ENCODE measurements around the gene GRN. TPM values are rescaled to one million over a fixed set of nuclear protein-coding genes. Genes with fewer than 3 reads are reported as not detected.

The GRN gene
- total and polyA plus RNA-seq, 8 donors: 31.8 to 644 (median 196) TPM

- Histone ChIP-seq H3K4me1 (peaks cover 18 to 41% (median 31%) of the 10 kb centered on the region in 4 donors), H3K27me3 (peaks cover 0 to 57% (median 15%) of the 10 kb centered on the region in 3 donors), H3K9me3 (no peaks in the 10 kb centered on the region), H3K27ac (no peak overlapping the region), H3K4me3 (no peak overlapping the region), H3K36me3 (no peaks in the 10 kb centered on the region)
- WGBS, 5 donors: 47 to 53% (median 49%) methylated on average over 10 to 11 of the region's 11 CpGs
- peak in 1 of 2 donors; percentile 56 for DNase-seq
- intact Hi-C loops (cut with DNase I; ENCODE audit: low total_unique reads): no loop called here
- no peak for TF ChIP-seq POLR2AphosphoS5 (IDR thresholded peaks at IDR 0.05)
- TF ChIP-seq POLR2A (IDR thresholded peaks at IDR 0.05): no peak
- no peak for TF ChIP-seq EP300 (IDR thresholded peaks at IDR 0.05)
- TF ChIP-seq, protein P1, sequence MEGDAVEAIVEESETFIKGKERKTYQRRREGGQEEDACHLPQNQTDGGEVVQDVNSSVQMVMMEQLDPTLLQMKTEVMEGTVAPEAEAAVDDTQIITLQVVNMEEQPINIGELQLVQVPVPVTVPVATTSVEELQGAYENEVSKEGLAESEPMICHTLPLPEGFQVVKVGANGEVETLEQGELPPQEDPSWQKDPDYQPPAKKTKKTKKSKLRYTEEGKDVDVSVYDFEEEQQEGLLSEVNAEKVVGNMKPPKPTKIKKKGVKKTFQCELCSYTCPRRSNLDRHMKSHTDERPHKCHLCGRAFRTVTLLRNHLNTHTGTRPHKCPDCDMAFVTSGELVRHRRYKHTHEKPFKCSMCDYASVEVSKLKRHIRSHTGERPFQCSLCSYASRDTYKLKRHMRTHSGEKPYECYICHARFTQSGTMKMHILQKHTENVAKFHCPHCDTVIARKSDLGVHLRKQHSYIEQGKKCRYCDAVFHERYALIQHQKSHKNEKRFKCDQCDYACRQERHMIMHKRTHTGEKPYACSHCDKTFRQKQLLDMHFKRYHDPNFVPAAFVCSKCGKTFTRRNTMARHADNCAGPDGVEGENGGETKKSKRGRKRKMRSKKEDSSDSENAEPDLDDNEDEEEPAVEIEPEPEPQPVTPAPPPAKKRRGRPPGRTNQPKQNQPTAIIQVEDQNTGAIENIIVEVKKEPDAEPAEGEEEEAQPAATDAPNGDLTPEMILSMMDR (IDR thresholded peaks at IDR 0.05): no peak
Observed at GRCh38 chr17:44361292-44362260, 16.5 kb downstream of the GRN start.

DNA sequence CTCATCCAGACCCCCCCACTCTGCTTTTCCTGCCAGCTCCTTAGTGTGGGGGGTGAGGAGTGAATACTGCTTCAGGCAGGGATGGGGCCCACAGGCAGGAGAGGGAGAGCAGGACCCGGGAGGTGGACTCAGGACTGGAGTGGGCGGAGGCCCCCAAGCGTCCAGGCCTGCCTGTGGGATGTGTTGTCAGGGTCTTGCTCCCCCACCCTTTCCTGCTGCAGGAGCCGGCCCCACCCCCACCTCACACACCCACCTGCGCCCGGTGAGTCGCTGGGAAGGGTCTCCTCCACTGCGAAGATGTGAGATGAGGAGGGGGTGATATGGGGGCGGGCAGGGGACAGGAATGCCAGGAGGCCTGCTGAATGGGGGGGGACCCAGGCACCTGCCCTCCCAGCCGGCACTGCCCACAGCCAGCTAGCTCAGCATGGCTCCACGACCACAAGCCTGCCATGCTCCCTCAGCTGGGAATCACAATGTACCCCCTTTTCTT lies 17.4 kb downstream of the GRN start:
- H3K4me1 ChIP-seq: peaks cover 18 to 41% (median 31%) of the 10 kb centered on the region in 4 donors
- TF ChIP-seq, protein P1 (IDR thresholded peaks at IDR 0.05): no peak
- TF ChIP-seq EP300 (IDR thresholded peaks at IDR 0.05) (no peak), POLR2A (IDR thresholded peaks at IDR 0.05) (no peak)
- peak overlapping the region in 1 of 5 donors; percentile 77 for H3K27ac ChIP-seq
- DNase-seq: peak in 1 of 2 donors; percentile 63
- 19 to 25% (median 20%) methylated on average over 6 to 11 of the region's 11 CpGs for WGBS, 5 donors
- peak overlapping the region; percentile 57 to 81 (median 68) for H3K4me3 ChIP-seq
- H3K27me3 ChIP-seq: peaks cover 0 to 57% (median 15%) of the 10 kb centered on the region in 3 donors
- no peaks in the 10 kb centered on the region for H3K9me3 ChIP-seq
- no peaks in the 10 kb centered on the region for H3K36me3 ChIP-seq
- intact Hi-C loops (cut with DNase I; ENCODE audit: low total_unique reads): no loop called here

DNA sequence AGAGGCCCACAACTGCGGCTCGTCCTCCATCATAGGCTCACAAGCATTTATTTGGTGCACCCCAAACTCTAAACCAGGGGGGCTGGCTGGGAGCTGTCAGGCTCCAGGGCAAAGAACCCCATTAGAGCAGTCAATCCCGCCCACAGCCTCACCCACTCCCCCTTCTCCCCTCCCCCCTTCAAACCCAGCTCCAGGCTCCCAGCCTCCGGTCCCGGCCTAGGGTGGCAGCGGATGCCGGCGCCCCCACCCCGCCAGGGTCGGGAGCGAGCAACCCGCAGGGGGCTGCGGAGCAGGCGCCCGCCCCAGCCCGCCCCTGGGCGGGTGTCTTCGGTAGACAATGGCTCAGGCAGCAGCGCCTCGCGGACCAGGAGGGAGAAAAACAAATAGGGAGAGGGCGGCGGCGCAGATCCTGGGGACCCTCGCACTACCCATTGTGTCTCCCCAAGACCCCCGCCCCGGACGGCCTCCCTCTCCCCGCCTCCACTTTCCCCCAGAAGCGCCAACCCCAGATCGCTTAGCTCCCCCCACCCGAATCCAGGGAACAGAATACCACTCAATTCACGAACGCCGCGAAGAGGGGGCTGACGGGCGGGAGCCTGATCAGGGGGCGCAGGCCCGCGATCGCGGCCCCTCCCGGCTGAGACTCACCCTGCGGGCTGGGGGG lies 18.0 kb downstream of the GRN start:
- no peaks in the 10 kb centered on the region for H3K36me3 ChIP-seq

More for the DNA sequence above, 18.0 kb downstream of the GRN start:
- no peak for TF ChIP-seq EP300 (IDR thresholded peaks at IDR 0.05)
- no peak for TF ChIP-seq POLR2AphosphoS5 (IDR thresholded peaks at IDR 0.05)
- no peak for TF ChIP-seq POLR2A (IDR thresholded peaks at IDR 0.05)
- TF ChIP-seq, protein P1 (IDR thresholded peaks at IDR 0.05): no peak
- peak overlapping the region in 2 of 5 donors; percentile 10 to 77 for H3K27ac ChIP-seq
- H3K9me3 ChIP-seq: no peaks in the 10 kb centered on the region
- 0 to 4% (median 1%) methylated on average over 6 to 45 of the region's 45 CpGs for WGBS, 5 donors
- H3K4me1 ChIP-seq: peaks cover 18 to 41% (median 31%) of the 10 kb centered on the region in 4 donors
- DNase-seq: peak in 1 of 2 donors; percentile 74
- peaks cover 0 to 57% (median 15%) of the 10 kb centered on the region in 3 donors for H3K27me3 ChIP-seq
- H3K4me3 ChIP-seq: peak overlapping the region; percentile 57 to 81 (median 68)
- intact Hi-C loops (cut with DNase I; ENCODE audit: low total_unique reads): no loop called here
